ENCODE measurements around the gene HBD. TPM values are rescaled to one million over a fixed set of nuclear protein-coding genes. Genes with fewer than 3 reads are reported as not detected.

The HBD gene
- total RNA-seq, 2 experiments from 2014 or later = not detected

GRCh38 chr11:5239046-5239445 is 4.8 kb upstream of the HBD start:
- H3K9me3 Mint-ChIP-seq = no peaks in the 10 kb centered on the region
- intact Hi-C loops (cut with micrococcal nuclease) = no loop called here
- ATAC-seq = no peak
- H3K4me3 Mint-ChIP-seq = no peak overlapping the region
- TF ChIP-seq CTCF (IDR thresholded peaks at IDR 0.05) = no peak
- no peak overlapping the region for H3K27ac Mint-ChIP-seq
- H3K27me3 Mint-ChIP-seq = peaks cover 3% of the 10 kb centered on the region
- no peaks in the 10 kb centered on the region for H3K36me3 Mint-ChIP-seq (ENCODE audit: low read depth)
- CTCF ChIA-PET = no interaction called here
- no peak for DNase-seq
- POLR2A ChIA-PET = no interaction called here
- H3K4me1 Mint-ChIP-seq (ENCODE audit: low read depth) = no peaks in the 10 kb centered on the region

- no peak for TF ChIP-seq CTCF (IDR thresholded peaks at IDR 0.05)
- Mint-ChIP-seq H3K27ac (no peak overlapping the region), H3K36me3 (ENCODE audit: low read depth) (no peaks in the 10 kb centered on the region), H3K4me3 (no peak overlapping the region), H3K4me1 (ENCODE audit: low read depth) (no peaks in the 10 kb centered on the region), H3K27me3 (peaks cover 3% of the 10 kb centered on the region), H3K9me3 (no peaks in the 10 kb centered on the region)
- ATAC-seq = no peak
- ChIA-PET CTCF (interaction anchor here (0.6 kb wide), 1 partner anchor 1060 kb away, joined by 4 read pairs; no protein-coding TSS in a partner anchor), POLR2A (no interaction called here)
- intact Hi-C loops (cut with micrococcal nuclease) = no loop called here
- no peak for DNase-seq
Measured at GRCh38 chr11:5238486-5238885, 4.2 kb upstream of the HBD start.

DNA sequence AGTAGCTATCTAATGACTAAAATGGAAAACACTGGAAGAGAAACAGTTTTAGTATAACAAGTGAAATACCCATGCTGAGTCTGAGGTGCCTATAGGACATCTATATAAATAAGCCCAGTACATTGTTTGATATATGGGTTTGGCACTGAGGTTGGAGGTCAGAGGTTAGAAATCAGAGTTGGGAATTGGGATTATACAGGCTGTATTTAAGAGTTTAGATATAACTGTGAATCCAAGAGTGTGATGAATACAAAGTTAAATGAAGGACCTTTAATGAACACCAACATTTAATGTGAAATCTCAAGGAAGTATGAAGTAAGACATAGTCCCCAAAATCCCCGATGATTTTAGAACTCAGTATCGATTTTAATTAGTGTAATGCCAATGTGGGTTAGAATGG is 3.1 kb upstream of the HBD start:
- H3K36me3 Mint-ChIP-seq (ENCODE audit: low read depth) = no peaks in the 10 kb centered on the region
- ChIA-PET CTCF (no interaction called here), POLR2A (no interaction called here)
- peaks cover 4% of the 10 kb centered on the region for H3K27me3 Mint-ChIP-seq
- no peak overlapping the region for H3K4me3 Mint-ChIP-seq
- TF ChIP-seq CTCF (IDR thresholded peaks at IDR 0.05) = no peak
- no peaks in the 10 kb centered on the region for H3K4me1 Mint-ChIP-seq (ENCODE audit: low read depth)
- no peak for ATAC-seq
- H3K27ac Mint-ChIP-seq = no peak overlapping the region
- intact Hi-C loops (cut with micrococcal nuclease) = no loop called here
- DNase-seq = no peak
- no peaks in the 10 kb centered on the region for H3K9me3 Mint-ChIP-seq

GRCh38 chr11:5235364-5236095 is 1.2 kb upstream of the HBD start:
- CTCF ChIA-PET = no interaction called here
- no peaks in the 10 kb centered on the region for H3K36me3 Mint-ChIP-seq (ENCODE audit: low read depth)
- POLR2A ChIA-PET = no interaction called here

More at GRCh38 chr11:5235364-5236095, 1.2 kb upstream of the HBD start:
- no peak for ATAC-seq
- H3K9me3 Mint-ChIP-seq = no peaks in the 10 kb centered on the region
- H3K27me3 Mint-ChIP-seq = peaks cover 4% of the 10 kb centered on the region
- H3K27ac Mint-ChIP-seq = no peak overlapping the region
- intact Hi-C loops (cut with micrococcal nuclease) = no loop called here
- H3K4me1 Mint-ChIP-seq (ENCODE audit: low read depth) = no peaks in the 10 kb centered on the region
- DNase-seq = no peak
- H3K4me3 Mint-ChIP-seq = no peak overlapping the region
- no peak for TF ChIP-seq CTCF (IDR thresholded peaks at IDR 0.05)
